HG03045 (cell line): ENCODE data around the gene OAS1.

Experiments
- ATAC-seq: cut with Tn5 transposase; IDR thresholded peaks from one replicate; pipeline ENCODE4 v1.9.1; 2021; ENCODE audit warnings: mild to moderate bottlenecking, moderate library complexity; ENCODE audit not compliant: unreplicated experiment

Gene OAS1

GRCh38 chr12:112906712-112907414 is at the start of gene OAS1:
TSS of gene OAS1 (plus strand) at chr12:112906962. CDS start at chr12:112907040, 78 bp downstream.
- ATAC-seq, result peak; percentile 71

DNA sequence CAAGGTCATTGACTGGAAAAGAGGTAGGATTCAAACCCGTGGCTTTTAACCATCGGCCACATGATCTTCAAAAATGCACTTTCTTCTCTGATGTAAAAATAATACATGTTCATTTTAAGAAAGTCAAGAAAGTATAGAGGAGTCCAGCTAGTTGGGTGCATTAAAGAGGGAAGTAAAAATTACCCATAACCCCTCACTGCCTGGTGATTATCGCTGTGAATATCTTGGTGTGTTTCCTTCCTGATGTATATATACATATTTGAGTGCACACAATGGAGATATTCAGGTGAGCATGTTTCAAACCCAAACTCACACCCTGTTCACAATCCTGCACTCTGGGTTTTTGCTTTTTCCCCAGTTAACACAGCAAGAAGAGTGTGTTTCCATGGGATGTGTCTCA is 47.5 kb upstream of the OAS1 start:
- ATAC-seq, result no peak

DNA sequence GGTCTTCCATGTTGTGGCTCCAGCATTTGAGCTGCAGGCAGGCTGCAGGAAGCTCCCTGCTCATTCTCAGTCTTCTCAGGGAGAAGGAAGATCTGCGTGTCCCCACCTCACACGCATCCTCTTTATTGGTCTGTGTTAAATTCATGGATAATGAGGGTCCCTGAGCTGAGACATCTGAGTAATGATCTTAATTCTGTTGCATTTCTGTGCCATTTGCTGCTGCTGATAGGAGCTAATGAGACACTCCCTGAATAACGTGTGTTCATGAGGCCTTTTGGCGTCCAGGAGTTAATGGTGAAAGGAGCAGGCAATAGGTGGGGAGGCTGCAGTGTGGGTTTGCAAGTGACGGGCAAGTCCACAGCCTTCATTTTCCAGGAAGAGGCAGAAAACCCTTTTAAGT is 46.6 kb upstream of the OAS1 start:
- no peak for ATAC-seq

- no peak for ATAC-seq
Measured at GRCh38 chr12:112861284-112861683, 45.5 kb upstream of the OAS1 start.

DNA sequence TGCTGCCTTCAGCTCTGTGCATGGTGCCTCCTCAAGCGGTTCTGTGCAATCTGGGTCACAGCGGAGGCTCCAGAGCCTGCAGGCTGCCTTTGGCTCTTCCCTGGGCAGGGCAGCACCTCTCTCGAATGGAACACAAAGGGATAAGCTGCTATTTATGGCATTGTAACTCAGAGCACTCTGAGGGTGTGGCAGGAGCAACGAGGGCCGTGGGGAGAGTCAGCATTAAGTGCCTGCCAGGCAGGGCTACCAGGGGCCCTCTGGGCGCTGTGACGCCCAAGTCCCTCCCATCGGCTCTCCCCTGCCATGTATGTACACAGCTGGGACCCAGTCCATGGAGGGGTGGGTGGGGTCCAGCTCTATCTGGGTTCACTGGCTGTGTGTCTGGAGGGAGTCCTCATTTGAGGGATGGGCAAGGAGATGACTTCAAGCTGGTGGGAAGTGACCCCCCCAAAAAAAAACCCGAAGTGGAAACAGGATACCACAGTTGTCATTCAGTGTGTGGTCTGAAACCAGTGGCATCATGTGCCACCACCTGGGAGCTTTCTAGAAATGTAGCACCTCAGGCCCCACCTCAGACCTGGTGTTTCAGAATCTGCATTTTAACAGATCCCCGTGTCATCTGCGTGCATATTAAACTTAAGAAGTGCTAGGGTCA is 44.0 kb upstream of the OAS1 start:
- no peak for ATAC-seq

DNA sequence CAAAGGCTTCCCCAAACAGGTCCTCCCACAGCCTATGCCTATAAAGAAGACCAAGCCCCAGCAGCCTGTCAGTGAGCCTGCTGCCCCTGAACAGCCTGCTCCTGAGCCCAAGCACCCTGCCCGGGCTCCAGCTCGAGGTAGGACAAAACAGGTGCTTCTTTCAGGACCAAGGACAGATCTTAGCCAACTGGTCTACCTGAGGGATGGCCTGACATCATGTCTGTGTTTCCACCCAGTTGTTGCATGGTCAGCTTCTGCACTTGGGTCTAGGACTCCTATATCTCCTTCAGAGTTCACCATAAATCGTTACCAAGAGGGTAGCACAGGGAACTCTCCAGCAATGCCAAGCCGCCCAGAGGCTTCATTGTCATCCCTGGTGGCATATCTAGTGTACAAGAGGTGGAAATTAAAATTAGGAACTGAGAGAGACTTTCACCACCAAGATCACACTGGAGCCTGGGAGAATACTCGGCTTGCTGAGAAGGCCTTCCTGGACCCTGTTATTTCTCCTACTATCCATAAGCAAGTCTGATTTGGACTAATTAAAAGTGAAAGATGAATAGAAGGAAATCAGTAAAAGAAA is 38.2 kb upstream of the OAS1 start:
- ATAC-seq, result no peak

- no peak for ATAC-seq
Measured at GRCh38 chr12:112869091-112869490, 37.7 kb upstream of the OAS1 start.

DNA sequence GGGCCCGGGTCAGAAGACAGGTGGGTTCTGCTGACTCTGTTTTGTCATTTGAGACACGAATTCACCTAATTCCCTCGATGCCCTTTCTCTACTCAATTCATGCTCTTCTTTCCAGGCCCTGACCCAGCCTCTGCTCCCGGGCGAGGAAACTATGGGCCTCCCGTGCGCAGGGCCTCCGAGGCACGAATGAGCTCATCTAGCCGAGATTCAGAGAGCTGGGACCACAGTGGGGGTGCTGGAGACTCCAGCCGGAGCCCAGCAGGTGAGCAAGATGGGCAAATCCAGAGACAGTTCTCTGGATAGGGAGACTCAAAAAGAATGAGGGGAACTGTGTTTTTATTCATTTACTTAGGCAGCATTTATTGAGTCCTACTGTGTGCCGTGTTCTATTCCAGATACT is 37.0 kb upstream of the OAS1 start:
- ATAC-seq, result no peak

GRCh38 chr12:112870267-112870980 is 36.3 kb upstream of the OAS1 start:
- ATAC-seq, result no peak

DNA sequence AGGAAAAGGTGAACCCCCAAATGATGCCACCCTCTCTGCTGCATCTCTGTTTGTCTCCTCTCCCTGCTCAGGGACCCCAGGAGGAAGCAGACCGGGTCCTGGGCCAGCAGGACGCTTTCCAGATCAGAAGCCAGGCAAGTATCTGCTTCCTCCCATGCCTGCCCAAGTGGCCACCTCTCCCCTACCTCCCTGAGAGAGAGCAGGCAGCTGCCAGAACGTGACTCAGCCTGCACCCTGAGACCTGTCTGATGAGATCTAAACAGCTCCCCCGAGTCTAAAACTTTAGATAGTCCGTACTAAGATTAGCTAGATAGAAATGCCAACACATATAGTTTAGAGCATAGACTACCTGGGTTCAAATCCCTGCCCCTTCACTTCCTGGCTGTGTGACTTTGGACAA is 31.2 kb upstream of the OAS1 start:
- no peak for ATAC-seq

GRCh38 chr12:112876506-112876905 is 30.3 kb upstream of the OAS1 start:
- no peak for ATAC-seq

GRCh38 chr12:112877006-112877405 is 29.8 kb upstream of the OAS1 start:
- no peak for ATAC-seq

DNA sequence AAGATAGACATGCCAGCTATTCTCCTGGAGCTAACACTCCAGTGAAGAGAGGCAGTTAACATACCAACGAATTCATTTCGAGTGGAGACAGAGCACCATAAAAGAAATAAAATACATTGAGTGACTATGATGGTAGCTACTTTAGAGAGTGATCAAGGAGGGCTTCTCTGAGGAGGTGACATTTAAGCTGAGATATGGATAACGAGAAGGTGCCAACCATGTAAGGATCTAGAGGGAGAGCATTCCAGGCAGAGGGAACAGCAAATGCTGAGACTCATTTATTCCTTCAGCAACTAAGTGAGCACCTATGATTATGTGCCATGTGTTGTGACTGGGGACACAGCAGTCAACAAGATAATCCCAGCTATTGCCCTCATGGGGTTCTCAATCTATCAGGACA is 28.3 kb upstream of the OAS1 start:
- ATAC-seq, result no peak

GRCh38 chr12:112879191-112879705 is 27.5 kb upstream of the OAS1 start:
- no peak for ATAC-seq

DNA sequence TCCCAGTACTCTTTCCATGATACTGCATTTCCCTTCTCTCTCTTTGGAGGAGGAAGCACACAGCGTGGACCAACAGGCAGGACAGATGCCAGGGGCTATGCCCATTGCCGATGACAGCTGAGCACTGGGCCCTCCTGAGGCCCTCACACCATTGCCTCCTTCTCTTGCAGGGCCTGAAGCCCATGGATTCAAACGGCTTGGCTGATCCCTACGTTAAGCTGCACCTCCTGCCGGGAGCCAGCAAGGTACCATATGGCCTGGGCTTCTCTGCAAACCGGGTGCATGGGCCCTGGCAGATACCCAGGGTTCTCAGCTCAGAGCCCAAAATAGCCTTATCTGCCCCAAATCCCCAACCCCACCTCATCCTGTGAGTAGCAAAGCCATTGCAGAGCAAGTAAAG is 25.2 kb upstream of the OAS1 start:
- no peak for ATAC-seq

GRCh38 chr12:112885236-112885635 is 21.5 kb upstream of the OAS1 start:
- no peak for ATAC-seq

GRCh38 chr12:112887550-112887949 is 19.2 kb upstream of the OAS1 start:
- ATAC-seq, result no peak

- no peak for ATAC-seq
Measured at GRCh38 chr12:112891093-112892024, 15.4 kb upstream of the OAS1 start.

GRCh38 chr12:112892856-112893255 is 13.9 kb upstream of the OAS1 start:
- no peak for ATAC-seq

GRCh38 chr12:112894128-112894527 is 12.6 kb upstream of the OAS1 start:
- ATAC-seq, result no peak
